Hematopoietic multipotent progenitor cell treated with erythropoietin and hydrocortisone succinate and interleukin-3 and kit ligand, for 6 days (in vitro differentiated cells): ENCODE results near the gene OR5H14.
"Not testable (repeated sequence)": the region's sequence is repeated elsewhere in the genome, so short reads cannot be mapped to it uniquely, and the experiment has no call there.

Experiments
- DNase-seq: peaks from one replicate; pipeline ENCODE4 v3.0.0-alpha.2; 2015

Gene OR5H14

DNA sequence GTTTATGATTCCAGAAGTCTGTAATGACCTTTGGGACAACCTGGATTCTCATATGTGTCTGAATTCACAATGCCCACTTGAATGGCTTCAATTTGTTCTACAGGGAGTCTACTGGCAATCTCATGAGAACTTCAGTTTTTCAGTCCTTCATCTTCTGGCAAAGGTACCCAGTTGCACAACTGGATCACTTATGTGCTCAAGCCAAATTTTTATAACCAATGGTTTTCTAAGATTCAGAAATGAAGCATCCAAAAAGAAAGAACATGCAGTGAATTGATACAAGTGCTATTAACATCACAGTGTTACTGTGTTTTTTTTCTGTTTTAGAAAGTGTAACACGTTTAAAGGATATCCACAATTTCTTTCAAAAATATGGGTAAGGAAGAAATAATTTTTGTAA, at the start of gene OR5H14:
Gene OR5H14 (plus strand): TSS at position 301 of the 400 bp plus-strand sequence. CDS start 1,907 bp downstream, outside the sequence.
- DNase-seq: no peak

DNA sequence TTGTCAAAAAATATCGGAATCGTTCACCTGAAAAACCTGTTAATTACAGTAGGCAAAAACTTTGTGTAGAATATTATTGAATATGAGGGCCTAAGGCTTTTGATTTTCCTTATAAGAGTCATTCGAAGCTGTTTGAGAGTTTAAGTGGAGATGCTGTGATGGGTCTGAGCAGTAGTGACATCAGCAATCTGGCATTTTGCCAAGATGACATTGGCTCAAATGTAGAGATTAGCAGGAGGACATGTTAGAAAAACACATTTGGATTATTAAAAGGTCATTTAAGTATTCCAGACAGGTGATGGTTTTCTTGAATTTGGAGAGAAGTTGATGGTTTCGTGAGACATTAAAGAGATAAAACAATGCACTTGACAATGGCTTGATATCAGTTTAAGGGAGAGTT, 47.4 kb upstream of the OR5H14 start:
- no peak for DNase-seq

DNA sequence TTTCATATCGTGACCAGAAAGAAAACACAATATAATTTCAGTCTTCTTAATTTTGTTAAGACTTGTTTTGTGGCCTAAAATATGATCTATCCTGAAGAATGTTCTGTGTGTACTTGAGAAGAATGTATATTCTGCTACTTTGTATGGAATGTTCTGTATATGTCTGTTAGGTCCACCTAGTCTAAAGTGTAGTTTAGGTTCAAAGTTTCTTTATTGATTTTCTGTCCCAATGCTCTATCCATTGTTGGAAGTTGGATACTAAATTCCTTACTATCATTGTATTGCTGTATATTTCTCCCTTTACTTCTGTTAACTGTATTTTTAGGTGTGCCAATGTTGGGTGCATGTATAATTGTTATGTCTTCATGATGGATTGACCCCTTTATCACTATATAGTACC, 39.1 kb upstream of the OR5H14 start:
- DNase-seq: no peak

DNA sequence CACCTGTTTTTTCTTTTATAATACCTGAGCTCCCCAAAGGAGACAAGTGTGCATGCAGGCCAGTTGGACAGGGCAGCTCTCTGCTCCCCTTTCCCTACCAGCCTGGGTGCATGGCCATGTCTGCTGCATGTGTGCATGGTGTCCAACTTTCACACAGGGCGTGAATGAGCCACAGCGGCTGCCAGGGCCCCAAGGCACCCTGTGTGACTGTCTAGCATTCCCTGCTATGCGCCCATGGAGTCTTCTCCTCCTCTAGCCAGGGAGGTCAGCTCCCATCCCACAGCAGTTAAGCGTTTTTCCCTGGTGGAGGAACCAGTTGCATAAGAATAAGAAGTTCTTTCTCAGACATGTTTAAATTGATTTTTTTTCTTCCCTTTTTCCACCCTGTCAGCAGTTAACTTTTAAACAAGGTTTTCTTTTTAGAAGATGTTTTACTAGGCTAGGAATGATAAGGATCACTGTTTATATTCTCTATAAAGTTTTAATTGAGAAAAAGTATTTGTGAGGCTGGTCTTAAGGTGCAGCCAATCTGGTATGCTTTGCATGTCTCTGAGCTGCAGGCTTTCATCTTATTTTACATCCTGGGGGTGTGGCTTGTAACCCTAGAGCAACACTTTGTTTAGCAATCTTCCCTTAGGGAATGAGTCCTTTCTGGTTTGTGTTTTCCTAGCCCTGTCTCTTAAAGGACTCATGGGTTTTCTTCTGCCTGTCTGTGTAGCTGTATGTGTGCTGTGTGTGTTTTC, 37.3 kb upstream of the OR5H14 start:
- no peak for DNase-seq

DNA sequence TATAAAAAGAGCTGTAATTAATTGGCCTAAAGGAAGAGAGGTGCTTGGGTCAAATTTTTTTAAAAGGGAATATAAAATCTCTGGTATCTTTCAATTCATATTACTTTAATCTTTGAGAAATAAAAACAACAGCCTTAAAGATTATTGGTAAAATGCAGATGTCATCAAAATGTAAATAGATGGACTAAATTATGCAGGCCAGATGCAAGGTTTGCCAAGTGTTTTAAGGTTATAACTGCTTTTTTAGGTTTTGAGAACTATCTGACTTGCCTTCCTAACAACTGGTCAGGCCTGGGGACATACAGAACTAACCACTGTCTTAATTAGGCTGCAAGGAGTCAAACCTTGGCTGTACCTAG, 36.8 kb upstream of the OR5H14 start:
- no peak for DNase-seq

DNA sequence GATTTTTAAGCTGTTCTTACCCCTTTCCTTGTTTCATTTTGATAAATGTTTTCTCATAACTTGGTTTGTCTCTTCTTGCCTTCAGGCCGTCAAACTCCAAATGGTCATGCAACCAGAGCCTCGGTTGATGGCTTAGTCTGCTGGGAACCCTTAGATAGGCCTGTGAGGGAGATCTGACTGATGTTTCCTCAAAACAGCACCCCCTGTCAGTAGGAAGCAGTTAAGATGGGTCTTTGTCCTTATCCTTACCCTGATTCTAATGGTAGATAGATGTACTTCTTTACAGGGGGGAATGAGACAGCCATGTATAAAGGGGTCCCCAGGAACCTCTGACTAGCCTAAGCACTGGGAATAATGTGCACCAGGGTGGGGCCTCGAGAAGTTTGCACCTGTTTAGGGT, 33.0 kb upstream of the OR5H14 start:
- DNase-seq: no peak

DNA sequence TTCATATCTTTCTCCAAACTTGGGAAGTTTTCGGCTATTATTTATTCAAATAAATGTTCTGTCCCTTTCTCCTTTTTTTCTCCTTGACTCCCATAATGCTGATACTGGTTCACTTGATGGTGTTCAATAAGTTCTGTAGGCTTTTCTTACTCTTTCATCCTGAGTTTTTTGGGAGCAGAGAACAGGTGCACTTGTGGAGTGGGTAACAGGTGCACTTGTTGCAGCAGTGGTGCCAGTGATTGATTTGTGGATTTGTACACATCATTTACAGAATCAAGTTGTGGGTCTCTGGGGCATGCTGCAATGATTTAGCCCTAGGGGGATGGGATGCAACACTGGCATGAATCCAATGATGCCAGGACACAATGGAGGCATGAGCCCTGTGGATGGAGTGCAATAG, 31.6 kb upstream of the OR5H14 start:
- no peak for DNase-seq

DNA sequence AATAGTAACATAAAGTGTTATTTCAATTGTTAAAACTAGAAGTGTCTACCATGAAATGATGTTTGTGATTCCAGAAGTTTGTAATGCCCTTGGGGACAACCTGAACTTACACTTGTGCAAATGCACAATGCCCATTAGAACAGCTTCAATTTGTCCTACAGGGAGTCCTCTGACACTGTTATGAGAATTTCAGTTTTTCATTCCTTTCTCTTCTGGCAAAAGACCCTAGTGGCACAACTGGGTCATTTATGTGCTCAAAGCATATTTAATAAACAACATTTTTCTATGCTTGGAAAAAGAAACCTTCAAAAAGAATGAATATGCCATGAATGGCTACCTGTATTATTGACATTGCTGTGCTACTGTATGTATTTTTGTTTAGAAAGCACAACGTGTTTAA, 16.9 kb upstream of the OR5H14 start, which contains the start of gene OR5H1:
Gene OR5H1 (plus strand): TSS at position 301 of the 400 bp plus-strand sequence. CDS start 1,977 bp downstream, outside the sequence.
- no peak for DNase-seq

DNA sequence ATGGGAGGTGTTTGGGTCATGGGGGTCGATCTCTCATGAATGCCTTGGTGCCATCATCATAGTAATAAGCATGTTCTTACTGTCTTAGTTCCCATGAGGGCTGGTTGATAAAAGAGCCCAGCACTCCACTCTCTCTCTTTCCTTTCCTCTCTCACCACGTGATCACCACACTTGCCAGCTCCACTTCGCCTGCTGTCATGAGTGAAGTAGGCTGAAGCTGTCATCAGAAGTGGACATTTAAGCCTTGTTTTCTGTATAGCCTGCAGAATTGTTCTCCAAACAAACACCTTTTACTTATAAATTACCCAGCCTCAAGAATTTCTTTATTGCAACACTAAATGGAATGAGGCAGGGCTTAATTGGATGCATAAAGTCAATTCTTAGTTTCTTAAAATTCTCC, 10.6 kb upstream of the OR5H14 start:
- DNase-seq: no peak

DNA sequence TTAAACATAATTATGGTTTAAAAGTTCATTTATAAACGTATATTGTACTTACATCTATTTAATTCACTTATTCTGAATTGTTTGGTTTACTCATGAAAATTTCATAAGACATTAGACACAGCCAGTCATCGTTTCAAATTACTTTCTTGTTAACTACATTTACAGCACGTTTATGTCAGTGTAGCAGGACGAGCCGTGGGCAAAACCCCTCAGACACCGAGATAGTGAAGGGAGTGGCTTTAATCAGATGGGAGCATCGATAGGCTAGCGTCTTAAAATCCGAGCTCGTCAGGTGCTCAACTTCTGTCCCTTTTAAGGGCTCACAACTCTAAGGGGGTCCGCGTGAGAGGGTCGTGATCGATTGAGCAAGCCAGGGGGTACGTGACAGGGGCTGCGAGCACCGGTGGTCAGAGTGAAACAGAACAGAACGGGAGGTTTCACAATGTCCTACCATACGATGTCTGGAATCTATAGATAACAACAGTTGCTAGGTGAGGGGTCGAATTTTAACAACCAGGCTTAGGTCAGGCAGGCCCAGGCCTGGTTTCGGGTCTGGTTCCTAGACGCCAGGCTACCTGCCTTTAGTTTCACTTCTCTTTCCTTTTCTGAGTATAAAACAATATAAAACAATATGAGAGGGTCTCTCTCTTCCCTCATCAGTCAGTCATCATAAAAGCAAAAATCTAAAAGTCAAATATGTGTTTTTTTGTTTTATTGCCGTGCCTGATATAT, 9.3 kb upstream of the OR5H14 start:
- not testable (repeated sequence) for DNase-seq

DNA sequence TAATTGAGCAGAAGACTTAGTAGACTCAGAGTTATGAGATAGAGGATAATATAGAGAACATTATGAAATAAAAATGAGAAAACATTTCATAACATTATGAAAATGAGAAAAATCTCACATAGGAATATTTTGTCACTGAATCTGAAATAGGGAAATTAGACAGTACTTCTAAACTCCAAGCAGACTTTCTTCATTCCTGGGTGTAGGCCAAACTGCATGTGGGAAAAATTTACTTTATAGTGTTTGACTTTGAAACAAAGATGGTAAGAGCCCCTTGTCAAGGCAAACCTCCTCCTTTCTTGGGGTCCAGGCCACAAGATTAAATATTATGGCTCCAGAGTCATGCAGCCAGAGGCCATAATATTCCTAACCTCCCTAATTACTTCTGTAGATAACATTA, 6.7 kb upstream of the OR5H14 start:
- no peak for DNase-seq

DNA sequence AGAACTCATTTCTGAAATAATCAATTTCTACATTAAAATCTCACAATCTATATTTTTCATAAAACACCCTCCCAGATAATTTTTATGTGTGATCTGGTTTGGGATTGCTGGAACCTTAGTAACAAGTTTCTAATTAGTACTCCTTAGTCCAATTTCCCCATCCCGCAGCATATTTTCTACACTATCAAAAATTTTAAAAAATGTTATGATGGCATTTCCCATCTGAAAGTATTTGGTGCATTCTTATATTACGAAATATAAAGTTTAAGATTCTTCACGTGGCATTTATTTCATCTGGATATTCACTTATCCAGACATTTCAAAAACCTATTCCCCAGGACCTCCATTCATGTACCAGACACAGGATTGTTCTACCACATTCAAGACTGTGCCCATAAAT, 1.5 kb downstream of the OR5H14 start:
- no peak for DNase-seq

DNA sequence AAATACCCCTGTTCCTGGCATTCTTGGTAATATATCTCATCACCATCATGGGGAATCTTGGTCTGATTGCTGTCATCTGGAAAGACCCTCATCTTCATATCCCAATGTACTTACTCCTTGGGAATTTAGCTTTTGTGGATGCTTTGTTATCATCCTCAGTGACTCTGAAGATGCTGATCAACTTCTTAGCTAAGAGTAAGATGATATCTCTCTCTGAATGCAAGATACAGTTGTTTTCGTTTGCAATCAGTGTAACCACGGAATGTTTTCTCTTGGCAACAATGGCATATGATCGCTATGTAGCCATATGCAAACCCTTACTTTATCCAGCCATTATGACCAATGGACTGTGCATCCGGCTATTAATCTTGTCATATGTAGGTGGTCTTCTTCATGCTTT, 2.2 kb downstream of the OR5H14 start:
- not testable (repeated sequence) for DNase-seq

DNA sequence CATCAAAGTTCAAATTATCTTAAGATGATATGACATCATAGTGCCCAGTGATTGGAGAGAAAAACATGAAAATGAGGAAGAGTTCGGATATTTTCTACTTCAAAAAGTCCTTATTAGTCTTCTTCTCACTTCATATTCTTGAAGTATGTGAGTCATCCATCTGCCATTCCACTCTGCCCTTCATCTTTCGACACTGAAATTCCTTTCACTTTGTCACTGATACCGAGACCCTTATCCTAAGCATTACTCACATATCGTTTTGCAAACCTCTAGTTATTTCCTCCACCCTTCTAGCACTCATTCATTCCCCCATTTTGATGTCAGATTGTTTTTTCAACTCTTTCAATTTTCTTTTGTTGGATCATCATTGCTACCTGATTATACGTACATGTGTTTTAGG, 4.0 kb downstream of the OR5H14 start:
- DNase-seq: no peak

DNA sequence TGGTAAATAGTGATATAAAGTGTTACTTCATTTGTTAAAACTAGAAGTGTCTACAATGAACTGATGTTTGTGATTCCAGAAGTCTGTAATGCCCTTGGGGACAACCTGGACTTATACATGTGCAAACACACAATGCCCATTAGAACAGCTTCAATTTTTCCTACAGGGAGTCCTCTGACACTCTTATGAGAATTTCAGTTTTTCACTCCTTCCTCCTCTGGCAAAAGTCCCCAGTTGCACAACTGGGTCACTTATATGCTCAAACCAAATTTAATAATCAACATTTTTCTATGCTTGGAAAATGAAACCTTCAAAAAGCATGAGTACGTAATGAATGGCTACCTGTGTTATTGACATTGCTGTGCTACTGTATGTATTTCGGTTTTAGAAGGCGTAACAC, 19.1 kb downstream of the OR5H14 start, which contains the start of gene OR5H15:
Gene OR5H15 (plus strand): TSS at position 301 of the 400 bp plus-strand sequence. CDS start 2,004 bp downstream, outside the sequence.
- DNase-seq: no peak

DNA sequence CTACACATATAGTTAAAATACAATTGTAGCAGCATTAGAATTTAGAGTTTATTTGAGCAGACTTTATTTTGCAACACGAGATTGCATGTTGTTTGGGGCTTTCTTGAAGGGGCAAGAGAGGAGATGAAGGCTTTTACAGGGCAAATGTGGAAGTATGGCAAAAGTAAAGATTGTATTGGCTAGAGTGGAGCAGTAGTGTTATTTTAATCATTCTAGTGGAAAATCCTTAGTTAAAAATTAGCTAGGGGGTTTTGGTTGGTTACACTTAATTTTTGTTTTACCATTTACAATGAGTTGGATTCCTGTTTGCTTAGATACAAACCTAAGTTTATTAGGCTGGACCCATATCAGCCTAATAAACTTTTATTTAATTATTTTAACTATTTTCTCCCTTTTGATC, 23.8 kb downstream of the OR5H14 start:
- DNase-seq: no peak

DNA sequence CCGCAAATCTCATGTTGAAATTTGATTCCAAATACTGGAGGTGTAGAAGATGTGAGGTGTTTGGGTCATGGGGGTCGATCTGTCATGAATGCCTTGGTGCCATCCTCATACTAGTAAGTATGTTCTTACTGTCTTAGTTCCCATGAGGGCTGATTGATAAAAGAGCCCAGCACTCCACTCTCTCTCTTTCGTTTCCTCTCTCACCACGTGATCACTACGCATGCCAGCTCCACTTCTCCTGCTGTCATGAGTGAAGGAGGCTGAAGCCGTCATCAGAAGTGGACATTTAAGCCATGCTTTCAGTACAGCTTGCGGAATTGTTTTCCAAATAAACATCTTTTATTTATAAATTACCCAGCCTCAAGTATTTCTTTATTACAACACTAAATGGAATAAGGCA, 25.3 kb downstream of the OR5H14 start:
- no peak for DNase-seq

DNA sequence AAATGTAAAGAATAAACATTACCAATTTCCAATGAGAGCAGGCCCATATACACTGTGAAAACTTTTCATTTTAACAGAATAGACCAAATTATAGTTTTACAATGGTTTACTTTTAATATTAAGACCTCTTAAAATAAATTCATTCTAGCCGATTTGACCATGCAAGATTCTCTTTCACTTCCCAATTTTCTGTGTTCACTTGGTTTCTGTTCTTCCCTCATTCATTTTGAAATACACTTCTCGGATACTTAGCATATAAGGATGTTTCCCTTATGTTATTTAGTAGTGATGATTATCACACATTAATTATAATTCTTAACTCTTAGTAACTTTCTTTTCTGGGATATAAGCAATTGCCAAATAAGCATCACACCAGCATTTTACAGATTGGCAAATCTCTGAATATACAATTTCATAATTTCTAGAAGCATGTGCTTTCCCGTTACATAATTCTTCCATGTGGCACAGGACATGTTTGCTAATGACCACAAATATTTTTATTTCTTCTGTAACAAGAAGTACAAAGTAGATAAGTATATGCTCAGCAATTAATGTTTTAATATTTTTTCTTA, 33.1 kb downstream of the OR5H14 start:
- DNase-seq: no peak

DNA sequence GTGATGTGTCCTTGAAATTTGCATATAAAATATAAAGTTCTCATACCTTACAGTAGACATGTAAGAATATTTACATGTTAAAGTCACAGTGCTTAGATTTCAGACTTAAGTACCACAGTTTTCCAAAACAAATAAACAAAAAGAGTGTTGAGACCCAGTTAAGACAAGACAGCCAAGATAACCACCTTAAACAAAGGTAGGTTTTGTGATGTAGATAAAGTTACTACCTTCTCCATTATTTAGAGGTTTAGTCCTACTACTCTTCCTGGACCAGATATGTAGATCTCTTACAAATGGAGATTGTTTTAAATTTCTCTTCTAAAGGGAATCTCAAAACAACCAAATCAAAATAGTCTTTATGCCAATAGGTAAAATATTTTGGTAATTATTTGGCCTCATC, 34.9 kb downstream of the OR5H14 start:
- DNase-seq: no peak

DNA sequence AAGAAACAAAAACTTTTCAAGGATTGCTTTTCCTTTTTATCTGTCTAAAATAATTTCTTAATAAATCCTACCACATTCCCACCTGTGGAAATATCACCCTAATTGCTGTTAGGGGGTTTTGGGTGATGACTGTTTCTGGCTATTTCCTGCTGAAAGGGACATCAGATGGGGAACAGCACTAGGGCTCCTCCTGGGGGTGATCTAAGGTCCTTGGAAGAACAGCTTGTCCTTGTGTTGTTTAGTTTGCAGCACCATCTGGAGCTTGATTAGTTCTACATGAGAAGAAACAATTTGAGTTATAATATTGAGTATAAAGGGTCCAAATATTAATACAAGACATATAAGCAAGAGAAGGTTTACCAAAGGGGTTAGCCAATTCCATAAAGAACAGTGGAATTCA, 37.9 kb downstream of the OR5H14 start:
- DNase-seq: no peak

DNA sequence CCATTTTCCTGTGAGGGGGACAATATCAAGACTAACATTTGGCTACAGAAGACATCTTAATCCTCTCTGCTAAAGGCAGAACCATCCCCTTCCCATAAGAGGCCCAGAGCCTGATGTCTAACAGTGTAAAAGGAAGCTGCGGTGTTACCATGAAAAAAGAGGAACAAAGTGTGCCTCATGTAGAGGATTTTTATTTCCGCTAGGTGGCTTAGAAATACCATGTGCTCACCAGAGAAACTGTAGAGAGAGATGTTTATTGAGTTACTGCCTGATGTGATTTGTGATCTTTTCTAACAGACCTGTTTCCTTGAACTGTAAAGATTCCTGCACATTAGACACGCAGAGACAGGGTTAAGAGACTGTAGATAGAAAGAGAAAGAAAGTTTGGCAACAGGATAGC, 41.3 kb downstream of the OR5H14 start:
- DNase-seq: peak; percentile 38

DNA sequence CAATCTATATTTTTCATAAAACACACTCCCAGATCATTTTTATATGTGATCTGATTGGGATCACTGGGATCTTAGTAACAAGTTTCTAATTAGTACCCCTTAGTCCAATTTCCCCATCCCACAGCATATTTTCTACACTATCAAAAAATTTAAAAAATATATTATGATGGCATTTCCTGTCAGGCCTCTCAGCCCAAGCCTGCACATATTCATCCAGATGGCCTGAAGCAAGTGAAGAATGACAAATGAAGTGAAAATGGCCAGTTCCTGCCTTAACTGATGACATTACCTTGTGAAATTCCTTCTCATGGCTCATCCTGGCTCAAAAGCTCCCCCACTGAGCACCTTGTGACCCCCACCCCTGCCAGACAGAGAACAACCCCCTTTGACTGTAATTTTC, 43.6 kb downstream of the OR5H14 start:
- not testable (repeated sequence) for DNase-seq

DNA sequence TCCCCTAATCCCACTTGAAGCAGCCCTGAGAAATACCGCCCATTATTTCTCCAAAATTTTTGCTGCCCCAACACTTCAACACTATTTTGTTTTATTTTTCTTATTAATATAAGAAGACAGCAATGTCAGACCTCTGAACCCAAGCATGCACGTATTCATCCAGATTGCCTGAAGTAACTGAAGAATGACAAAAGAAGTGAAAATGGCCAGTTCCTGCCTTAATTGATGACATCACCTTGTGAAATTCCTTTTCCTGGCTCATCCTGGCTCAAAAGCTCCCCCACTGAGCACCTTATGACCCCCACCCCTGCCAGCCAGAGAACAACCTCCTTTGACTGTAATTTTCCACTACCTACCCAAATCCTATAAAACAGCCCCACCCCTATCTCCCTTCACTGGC, 49.0 kb downstream of the OR5H14 start:
- not testable (repeated sequence) for DNase-seq

DNA sequence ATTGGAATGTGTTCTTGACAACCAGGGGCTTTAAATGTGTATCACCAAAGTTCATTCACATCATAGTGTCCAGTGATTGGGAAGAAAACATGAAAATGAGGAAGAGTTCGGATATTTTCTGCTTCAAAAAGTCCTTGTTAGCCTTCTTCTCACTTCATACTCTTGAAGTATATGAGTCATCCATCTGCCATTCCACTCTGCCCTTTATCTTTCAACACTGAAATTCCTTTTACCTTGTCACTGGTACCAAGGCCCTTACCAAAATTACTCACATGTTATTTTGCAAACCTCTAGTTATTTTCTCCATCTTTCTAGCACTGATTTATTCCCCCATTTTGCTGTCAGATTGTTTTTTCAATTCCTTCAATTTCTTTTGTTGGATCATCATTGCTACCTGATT, 51.7 kb downstream of the OR5H14 start:
- DNase-seq: no peak
